NCI-H187 (cell line): Measurements from ENCODE around the gene SMG6.
"Not testable (repeated sequence)": the region's sequence is repeated elsewhere in the genome, so short reads cannot be mapped to it uniquely, and the experiment has no call there.

Experiments
- DNase-seq, 2 experiments: peaks; one replicate each; lab custom pipeline; 2025; lab: John Stamatoyannopoulos, UW

SMG6 gene

DNA sequence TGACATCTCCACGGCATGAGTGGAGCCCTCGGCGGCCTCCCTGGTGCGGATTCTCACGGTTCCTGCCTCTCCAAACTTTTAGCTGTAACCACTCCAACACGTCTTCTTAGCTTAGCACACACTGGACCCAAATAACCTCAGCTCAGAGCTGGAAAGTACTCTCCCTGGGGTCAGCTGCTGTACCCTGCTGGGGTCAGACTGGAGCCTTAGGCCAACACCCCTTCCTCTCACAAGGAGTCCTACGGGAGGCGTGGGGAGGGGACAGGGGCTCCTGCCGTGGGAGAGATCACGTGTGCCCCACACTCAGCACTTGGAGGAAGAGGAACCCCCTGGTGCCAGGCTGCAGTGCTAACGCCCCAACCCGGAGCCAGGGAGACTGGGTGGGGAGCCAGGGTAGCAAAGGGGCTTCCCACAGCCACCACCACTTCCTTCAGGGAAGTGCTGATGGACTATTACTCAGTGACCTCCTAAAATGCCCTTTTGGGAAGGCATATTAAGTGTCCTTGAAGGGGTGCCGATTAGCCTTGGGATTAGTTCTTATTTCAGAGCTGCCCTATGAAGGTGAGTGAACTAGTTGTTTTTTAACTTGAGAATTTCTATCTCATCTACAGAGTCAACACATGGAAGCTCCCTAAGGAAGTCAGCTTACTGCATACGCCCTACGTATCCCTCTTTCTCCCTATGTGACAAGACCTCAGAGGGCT, 124.6 kb downstream of the SMG6 start:
- no peak for DNase-seq

DNA sequence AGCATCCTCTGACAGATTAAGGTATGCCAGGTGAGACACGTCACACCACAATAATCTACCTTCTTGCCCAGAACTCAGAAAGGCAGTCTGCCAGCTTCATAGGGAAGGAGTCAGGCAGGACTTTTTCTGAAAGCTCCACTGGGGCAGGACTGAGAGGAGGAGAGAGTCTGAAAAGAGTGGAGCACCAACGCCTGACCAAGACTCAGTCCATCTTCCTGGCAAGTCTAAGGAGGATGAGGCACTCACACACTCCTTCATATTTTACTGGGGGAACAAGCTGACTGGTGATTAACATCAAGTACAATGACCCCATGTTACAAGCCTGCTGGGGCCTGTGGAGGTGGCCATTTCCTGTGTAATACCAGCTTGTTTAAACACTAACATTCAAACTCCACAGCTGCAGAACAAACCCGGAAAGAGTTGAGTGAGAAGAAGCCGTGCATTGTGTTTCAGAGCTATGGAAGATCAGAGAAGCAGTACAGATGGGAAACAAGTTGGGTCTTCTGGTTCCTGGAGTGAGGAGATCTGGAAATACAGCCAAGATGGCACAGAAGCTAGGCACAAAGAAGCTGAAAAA, 126.3 kb downstream of the SMG6 start:
- no peak for DNase-seq

DNA sequence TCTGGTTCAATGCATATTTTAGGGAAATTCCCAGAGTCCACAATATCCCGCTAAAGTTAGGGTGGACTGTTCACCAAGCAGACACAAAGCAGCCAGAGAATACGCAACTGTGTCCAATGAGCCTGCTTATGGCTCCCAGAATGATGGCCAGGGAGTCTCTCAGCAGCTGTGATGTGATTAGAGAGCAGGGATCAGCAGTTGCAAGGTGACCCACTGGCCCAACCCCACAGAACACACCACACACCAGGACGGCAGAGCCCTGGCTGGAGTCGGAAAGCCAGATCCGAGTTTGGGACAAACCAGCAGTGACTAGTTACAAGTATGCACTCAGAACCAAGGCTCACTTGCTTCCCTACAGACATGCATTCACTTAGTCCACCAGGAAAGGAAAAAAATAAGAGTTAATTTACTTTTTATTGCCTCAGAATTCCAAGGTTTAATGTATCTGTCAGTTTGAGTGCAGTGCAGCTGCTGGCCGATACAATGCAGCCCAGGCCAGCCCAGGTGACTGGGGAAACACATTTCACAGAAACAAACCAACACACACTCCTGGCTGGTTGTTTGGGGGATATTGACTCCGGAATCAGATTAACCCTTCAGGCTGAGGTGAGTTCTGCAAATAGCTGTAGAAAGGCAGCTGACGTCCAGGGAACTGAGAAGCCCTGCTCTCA, 127.0 kb downstream of the SMG6 start:
- no peak for DNase-seq

DNA sequence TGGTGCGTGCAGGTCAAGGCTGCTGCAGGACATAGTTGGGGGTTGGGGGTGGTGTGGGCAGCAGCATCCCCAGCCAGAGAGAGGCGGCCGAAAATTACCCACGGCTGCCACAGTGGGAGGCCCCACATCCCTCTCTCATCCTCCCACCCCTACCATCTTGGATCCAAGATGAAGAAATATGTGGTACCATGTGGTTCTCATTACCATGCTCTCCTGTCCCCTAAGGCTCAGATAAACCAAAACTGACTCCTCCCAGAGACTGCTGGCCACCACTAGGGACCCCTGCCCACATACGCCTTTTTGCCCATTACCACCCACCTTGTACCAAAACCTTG, 128.3 kb downstream of the SMG6 start:
- no peak for DNase-seq

DNA sequence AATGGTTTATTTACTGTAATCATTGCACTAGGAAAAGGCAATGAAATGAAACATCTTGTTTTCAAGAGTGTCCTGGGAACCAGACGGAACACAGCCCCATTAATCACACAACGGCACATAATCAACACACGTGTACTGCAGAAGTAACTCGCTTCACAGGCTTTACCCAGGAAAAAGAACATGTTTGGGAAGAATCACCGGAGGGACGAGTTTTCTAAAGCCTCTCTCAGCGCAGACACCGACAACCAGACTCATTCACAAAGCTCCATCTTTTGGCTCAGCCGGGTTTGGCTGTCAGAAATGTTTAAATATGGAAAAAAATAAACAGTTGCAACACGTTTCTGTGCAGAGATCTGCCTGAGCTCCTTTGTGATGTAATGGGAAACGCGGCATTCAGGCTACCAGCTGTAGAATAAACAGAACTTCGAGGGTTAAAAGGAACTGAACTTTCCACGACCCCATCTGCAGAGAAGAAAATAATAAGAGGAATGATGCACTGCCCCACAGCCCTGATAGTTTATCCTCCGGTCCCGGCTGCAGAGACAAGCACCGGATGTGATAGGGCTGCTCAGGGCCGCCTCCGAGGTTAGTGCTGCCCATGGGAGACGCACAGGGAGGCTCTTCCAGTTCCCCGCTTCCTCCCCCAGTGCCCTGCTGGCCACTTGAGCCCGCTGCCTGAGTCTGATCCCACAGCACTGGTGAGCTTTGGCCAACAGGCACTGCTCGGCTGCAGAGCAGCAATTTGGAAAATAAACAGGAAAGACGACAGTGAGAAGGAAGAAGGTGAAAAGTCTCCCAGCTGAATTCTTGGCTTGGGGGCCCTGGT, 128.9 kb downstream of the SMG6 start:
- DNase-seq: no peak

DNA sequence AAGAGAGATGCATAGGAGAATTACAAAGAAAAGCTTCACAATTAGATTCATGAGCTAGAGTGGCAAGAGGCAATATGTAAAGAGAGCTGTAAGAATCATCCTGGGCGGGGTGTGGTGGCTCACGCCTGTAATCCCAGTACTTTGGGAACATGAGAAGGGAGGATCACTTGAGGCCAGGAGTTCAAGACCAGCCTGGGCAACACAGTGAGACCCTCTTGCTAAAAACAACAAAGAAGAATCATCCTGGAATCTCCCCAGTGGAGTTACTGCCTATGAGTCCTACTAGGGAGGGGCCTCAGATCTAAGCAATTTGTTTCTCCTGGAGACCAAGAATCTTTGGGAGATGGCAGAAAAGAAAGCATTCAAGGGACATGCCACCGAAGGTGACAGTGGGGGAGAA, 129.6 kb downstream of the SMG6 start:
- DNase-seq: no peak

DNA sequence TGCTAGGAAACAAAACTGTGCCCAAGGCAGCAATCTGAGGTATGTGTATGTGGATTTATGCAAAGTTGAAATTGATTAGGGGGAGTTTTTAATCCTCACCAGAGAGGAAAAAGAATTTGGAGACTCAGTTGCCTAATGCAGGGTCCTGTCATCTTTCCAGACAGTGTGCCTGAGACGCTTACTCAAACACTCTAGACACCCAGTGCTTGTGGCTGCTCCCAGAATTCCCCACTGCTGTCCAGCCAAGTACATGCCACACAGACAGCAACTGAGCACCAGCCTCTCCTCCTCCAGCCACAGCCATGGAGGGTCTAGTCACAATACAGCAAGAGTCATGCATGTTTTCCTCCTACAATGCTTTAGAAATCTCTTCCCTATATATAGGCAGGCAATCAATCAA, 130.6 kb downstream of the SMG6 start:
- no peak for DNase-seq

DNA sequence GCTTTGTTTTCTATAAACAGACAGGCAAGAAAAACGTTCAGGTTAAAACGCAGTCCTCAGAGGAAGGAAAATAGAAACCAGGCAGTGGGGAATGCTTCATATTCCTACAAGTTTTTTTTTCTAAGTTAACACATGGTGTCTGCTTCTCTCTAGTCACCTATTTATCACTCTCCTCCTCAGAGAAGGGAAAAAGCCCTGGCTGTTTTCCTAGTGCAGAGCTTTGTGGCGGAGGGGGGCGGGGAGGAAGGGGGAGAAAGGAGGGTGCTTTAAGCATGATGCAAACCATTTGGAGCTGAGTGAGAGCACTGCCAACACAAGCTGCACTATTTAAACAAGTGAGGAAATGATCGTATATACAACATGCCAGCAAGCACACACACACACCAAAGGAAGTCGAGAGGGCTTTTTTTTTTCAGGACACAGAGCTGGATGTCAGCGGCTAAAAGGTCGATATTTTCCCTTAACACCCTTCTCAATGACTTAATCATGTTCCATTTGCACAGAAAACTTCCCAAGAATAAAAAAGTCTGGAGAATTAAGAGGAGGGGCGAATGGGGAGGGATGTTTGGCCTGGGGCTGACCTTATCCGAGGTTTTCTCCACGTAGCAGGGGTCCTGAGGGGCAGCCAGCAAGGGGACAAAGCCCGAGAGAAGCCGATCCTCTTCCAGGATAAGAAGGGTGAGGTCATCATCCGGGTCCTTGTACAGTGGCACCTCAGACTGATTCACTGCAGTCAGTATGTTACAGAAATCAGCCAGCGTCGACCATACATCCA, 131.3 kb downstream of the SMG6 start:
- DNase-seq: no peak

DNA sequence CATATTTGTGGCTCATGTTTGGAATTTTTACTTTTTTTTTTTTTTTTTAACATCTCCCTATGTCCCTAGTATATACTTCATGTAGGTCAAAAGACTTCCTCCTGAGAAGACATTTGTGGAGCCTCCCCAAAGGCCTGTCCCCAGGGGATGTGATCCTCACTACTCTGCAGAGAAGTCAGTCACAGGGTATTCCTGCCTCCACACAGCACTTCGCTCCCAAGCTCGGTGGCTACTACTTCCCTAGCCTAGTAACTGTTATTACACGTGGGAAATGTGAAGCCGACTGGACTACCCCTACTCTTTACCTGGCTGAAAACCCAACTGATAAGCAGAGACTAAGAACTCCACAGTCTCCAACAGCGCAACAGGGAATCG, 131.9 kb downstream of the SMG6 start:
- DNase-seq: no peak

DNA sequence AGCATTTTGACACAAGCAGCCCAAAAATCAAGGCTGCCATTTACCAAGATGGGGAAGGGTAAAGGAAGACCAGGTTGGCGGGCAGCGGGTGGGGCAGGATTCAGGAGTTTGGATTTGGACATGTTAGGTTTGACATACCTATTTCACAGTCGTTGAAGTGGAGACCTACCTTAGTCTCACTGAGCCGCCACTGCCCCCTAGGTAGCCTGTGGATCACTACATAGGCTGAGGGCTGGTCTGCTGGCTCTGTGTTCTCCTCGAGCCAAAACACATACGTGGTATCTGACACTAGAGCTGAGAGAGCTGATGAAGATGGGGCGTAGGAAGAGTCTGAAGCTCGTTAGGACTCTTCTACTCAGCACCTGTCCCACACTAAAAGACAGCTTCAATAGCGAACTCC, 133.6 kb downstream of the SMG6 start:
- no peak for DNase-seq

DNA sequence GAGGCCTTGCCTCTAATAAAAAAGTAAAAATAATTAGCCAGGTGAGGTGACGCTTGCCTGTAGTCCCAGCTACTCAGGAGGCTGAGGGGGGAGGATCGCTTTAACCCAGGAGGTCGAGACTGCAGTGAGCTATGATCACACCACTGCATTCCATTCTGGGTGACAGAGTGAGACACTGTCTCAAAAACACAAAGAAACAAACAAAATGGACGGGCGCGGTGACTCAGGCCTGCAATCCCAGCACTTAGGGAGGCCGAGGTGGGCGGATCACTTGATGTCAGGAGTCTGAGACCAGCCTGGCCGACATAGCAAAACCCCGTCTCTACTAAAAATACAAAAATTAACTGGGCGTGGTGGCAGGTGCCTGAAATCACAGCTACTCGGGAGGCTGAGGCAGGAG, 137.9 kb downstream of the SMG6 start:
- DNase-seq: not testable (repeated sequence)

DNA sequence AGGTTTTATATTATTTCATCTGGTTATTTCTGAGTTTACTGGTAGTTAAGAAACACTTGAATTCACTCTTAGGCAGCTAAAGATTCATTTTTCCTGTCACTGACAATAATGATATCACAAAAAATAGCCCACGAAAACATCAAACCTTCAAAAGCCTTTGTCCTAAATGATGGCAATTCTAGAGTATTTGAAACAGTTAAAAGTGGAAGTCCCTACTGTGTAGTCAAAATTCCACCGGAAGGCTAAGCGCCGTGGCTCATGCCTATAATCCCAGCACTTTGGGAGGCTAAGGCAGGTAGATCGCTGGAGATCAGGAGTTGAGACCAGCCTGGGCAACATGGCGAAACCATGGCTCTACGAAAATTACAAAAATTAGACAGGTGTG, 145.2 kb downstream of the SMG6 start:
- no peak for DNase-seq

DNA sequence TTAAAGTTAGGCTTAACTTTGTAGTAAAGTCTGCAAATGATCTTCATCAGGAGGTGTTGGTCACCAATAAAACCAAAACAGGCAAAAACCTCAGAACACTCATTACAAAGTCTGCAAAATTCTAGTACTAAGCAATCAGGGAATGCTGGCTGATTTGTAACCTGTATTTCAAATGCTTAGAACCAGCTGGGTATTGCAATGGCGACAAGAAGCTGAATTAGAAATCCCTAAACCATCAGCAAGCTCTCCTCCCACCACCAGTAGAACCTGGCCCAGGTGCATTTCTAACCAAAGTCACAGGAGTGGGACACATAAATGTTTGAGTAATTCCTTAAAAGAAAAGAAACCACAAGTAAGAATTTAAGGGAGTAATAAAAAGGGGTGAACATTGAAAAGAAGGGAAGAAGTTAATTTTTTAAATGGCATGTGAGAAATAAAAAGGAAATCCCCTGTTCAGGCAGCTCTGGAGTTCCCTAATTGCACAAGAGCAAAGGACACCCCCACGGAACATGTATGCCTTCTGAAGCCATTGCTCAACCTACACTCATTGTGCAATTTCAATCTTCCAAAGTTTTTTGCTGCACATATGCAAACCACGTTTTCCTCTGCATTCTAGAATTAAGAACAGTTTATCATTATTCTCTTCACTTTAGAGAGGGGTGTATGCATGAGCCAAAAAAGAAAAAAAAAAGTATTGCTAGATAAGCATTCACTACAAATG, 145.8 kb downstream of the SMG6 start:
- DNase-seq: no peak

DNA sequence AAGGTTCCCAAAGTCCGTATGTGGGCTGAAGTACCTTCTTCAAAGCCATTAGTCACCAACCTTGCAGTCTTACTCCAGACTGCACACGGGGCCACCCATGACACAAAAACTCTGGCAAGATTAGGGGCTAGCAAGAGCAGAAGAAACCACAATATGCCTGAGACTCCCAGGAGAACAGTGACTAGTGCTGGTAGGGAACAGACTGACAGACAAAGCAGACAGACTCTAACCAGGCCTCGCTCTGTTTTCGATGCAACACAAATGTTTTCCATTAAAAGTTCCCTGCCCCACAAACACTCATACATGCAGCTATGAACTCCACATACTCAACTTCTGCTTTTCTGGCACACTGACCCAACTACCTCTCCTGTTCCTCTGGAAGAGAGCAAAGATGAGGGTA, 146.5 kb downstream of the SMG6 start:
- DNase-seq: no peak

DNA sequence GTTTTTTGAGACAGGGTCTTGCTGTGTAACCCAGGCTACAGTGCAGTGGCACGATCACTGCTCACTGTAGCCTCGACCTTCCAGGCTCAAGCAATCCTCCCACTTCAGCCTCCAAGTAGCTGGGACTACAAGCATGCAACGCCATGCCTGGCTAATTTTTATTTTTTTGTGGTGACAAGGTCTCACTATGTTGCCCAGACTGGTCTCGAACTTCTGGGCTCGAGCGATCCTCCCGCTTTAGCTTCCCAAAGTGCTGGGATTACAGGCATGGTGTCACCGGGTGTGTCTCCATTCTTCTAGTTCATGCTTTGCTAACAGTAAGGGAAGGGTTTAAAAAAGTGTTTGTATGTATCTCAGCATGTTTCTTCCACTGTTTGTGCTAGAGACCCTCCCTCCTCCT, 146.9 kb downstream of the SMG6 start:
- no peak for DNase-seq

DNA sequence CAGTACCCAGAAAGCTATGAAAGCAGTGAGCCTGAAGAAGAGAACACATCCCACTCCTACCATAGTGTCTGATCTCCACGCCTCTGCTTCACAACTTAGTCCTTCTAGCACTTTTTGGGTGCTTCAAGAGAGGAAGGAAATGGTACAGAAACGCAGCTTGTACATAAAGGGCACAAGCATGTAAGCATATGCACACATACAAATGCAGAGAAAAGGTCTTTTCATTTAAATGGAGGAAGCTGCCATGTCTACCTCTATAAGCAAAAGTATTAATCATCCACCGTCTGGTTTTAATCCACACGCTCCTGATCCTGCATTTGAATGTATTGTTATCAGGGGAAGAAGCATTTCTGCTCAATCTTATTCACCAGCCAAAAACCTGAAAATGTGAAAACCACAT, 148.0 kb downstream of the SMG6 start:
- DNase-seq: no peak

DNA sequence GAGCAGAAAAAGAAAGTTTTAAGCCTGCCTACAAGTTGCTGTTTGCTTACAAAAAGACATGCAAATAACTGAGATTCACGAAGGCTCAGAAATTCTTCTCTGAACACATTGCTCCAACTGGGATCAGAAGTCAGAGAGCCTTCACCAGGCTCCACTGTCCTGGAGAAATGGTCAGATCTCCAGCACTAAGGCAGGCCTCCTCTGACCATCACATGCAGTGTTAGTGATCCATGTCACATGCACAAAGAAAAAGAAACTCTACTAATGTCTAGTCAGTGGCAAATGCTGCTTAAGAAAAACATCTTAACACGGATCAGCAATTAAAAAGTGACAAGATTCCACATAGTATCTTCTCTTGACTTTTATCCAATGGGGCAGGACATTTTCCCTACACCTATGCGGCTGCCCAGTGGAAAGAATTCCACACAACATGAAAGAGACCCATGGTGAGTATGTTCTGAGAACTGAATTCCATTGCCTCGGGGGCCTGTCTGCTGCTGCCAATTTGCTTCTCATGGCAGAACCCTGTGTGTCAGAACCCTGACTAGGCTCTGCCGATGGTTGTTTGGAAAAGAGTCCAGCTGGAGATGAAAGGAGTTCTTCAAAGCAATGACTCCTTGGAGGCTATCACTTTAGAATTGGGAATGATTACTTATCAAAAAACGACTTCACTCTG, 152.1 kb downstream of the SMG6 start:
- DNase-seq: no peak

DNA sequence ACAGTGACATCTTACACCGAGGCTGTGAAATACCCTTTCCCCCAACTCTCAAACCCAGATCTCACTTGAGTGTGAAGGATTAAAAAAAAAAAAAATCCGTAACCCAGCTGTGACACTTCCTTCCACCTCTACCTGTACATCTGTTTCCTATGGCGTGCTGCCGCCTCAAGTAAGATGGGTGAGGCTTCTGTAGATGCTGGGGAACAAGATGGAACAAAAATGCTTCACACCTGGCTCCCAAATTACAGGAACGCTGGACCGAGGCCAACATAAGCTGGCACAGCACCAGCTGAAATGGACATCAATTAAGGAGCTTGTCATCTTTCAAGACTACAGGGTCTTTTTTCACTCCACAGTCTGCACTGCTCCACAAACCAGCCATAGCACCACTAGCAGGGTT, 152.8 kb downstream of the SMG6 start:
- DNase-seq: no peak

DNA sequence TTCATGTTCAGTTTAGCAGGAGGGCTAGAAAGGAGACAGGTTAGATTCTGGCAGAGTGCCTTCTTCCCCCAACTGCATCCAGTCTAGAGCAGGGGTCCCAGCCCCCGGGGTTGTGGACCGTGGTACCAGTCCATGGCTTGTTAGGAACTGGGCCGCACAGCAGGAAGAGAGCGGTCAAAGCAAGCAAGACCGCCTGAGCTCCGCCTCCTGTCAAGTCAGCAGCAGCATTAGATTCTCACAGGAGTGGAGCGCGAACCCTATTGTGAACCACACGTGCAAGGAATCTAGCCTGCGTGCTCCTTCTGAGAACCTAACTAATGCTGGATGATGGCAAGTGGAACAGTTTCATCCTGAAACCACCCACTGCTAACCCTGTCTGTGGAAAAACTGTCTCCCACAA, 153.7 kb downstream of the SMG6 start:
- DNase-seq: no peak

DNA sequence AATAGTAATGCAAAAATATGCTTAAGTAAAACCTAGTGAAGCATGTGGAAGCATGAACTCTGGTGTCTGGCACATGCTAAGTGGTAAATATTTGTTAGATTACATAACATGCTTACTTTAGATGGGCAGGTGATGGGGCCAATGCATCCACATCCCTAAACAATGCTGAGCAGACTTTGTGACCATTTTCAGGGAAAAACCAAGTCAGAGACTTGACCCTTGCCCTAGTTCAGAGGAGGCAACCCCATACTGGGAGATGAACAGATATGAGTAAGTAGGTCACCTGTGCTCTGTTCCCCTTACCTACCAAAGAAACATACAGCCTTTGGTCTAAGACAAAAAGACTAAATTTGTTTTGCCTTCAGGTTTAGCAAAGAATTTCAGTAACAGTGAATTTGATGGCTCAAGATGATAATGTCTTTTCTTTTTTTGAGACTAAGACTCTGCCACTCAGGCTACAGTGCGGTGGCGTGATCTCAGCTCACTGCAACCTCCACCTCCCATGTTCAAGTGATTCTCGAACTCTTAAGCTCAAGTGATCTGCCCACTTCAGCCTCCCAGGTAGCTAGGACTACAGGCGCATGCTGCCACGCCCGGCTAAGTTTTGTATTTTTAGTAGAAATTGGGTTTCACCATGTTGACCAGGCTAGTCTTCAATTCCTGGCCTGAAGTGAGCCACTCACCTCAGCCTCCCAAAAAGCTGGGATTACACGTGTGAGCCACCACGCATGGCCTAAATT, 157.3 kb downstream of the SMG6 start:
- DNase-seq: peak in 1 of 2 experiments; percentile 22
